ENCODE measurements around the gene ABCA4. TPM values are rescaled to one million over a fixed set of nuclear protein-coding genes. Genes with fewer than 3 reads are reported as not detected.

The ABCA4 gene
- total RNA-seq (2022; extraction: Qiagen RNA extraction), result 0.12 to 0.35 TPM (median 0.18 TPM) in 5 replicates

GRCh38 chr1:94120991-94121390, at the start of gene ABCA4:
Gene ABCA4, minus strand, starts transcription at chr1:94121148. Its CDS starts 103 bp downstream, at chr1:94121045.

Other genes with a start within 250 kb of the ABCA4 start
- gene DNTTIP2, start 241.9 kb downstream of the ABCA4 start, total RNA-seq (2022; extraction: Qiagen RNA extraction), result 35.8 to 46.2 TPM (median 39.4 TPM) in 5 replicates
- 70.6 to 86.1 TPM (median 76.0 TPM) in 5 replicates for gene GCLM, start 211.7 kb downstream of the ABCA4 start, total RNA-seq (2022; extraction: Qiagen RNA extraction)
- gene ARHGAP29, start 116.4 kb upstream of the ABCA4 start, total RNA-seq (2022; extraction: Qiagen RNA extraction), result 13.2 to 15.9 TPM (median 13.6 TPM) in 5 replicates